GM12878 (cell line): ENCODE measurements around the gene MFSD1. TPM values are rescaled to one million over a fixed set of nuclear protein-coding genes. Genes with fewer than 3 reads are reported as not detected.

Experiments
- ATAC-seq: fragments of 200-7000 bp; cut with Tn5 transposase; 3 replicates; pipeline ENCODE4 v1.9.1; 2020; ENCODE audit warnings: mild to moderate bottlenecking, moderate library complexity
- BruUV-seq: library from RNA; stranded (reverse); fragments of 400-500 nt; replicated peaks from 2 replicates; lab custom pipeline; 2021; lab: Mats Ljungman, UMichigan
- CTCF ChIA-PET: fragments of 300-600 bp; sonication (Branson Sonifier 250); formaldehyde crosslinking; extraction: SDS; loops from one replicate; lab custom pipeline; 2021; ENCODE audit warnings: inconsistent platforms; lab: Yijun Ruan, JAX
- POLR2A ChIA-PET: fragments of 350-600 bp; formaldehyde crosslinking; extraction: SDS; loops from one replicate; lab custom pipeline; 2021; ENCODE audit warnings: inconsistent platforms; lab: Charles Lee
- RAD21 ChIA-PET: fragments of 300-600 bp; sonication (Branson Sonifier 250); formaldehyde crosslinking; loops from one replicate; lab custom pipeline; 2023; ENCODE audit warnings: antibody characterized with exemption; ENCODE audit not compliant: unreplicated experiment; lab: Charles Lee
- SMC1A ChIA-PET: fragments of 300-600 bp; sonication (Branson Sonifier 250); formaldehyde crosslinking; loops from one replicate; lab custom pipeline; 2023; ENCODE audit not compliant: unreplicated experiment, uncharacterized antibody; lab: Charles Lee
- DNase-seq: peaks from one replicate; pipeline ENCODE4 v3.0.0-alpha.2; 2011; ENCODE audit warnings: low read depth, low spot score
- FAIRE-seq: peaks from 3 replicates; lab custom pipeline; 2011; peaks lifted over from hg19 to GRCh38; lab: Jason Lieb, UNC
- H2AFZ ChIP-seq: 2 replicates; pipeline ENCODE4 v1.6.0; 2011; ENCODE audit warnings: low read depth, low read length, control low read depth; ENCODE audit not compliant: control insufficient read depth
- H3K27ac ChIP-seq: 2 replicates; pipeline ENCODE4 v1.5.1; 2011; ENCODE audit warnings: control low read depth; ENCODE audit not compliant: control insufficient read depth, insufficient read depth
- H3K27me3 ChIP-seq, 2 experiments: replicated peaks in 1 of 2; 2 replicates each; pipeline versions ENCODE4 v1.6.0 to v1.6.1; 2011; ENCODE audit warnings: low read length in 1 of 2; ENCODE audit not compliant: control insufficient read depth in 2 of 2, insufficient read depth in 2 of 2
- H3K36me3 ChIP-seq, 2 experiments: 2 replicates each; pipeline ENCODE4 v1.5.1; 2011; ENCODE audit warnings: low read length in 1 of 2; ENCODE audit not compliant: control insufficient read depth in 2 of 2, insufficient read depth in 2 of 2
- H3K4me1 ChIP-seq: 2 replicates; pipeline ENCODE4 v1.6.1; 2011; ENCODE audit warnings: mild to moderate bottlenecking, low read length, moderate library complexity, mixed read lengths; ENCODE audit not compliant: control insufficient read depth, insufficient read depth
- H3K4me2 ChIP-seq: 2 replicates; pipeline ENCODE4 v1.6.0; 2011; ENCODE audit warnings: control low read depth; ENCODE audit not compliant: control insufficient read depth, insufficient read depth
- H3K4me3 ChIP-seq: fragments of 200-600 bp; sonication (generic); 2 replicates; pipeline ENCODE4 v1.5.1; 2016
- H3K79me2 ChIP-seq: 2 replicates; pipeline ENCODE4 v1.6.0; 2011; ENCODE audit warnings: low read length; ENCODE audit not compliant: control insufficient read depth, insufficient read depth
- H3K9ac ChIP-seq: 2 replicates; pipeline ENCODE4 v1.8.0; 2011; ENCODE audit warnings: low read length, control low read depth, mixed read lengths; ENCODE audit not compliant: control insufficient read depth, insufficient read depth
- H3K9me3 ChIP-seq: replicated peaks from 3 replicates; pipeline ENCODE4 v1.5.1; 2011; ENCODE audit warnings: mild to moderate bottlenecking, low read length; ENCODE audit not compliant: control insufficient read depth, insufficient read depth
- H4K20me1 ChIP-seq: 2 replicates; pipeline ENCODE4 v1.6.0; 2011; ENCODE audit not compliant: control insufficient read depth, insufficient read depth
- CTCF ChIP-seq, 3 experiments: IDR thresholded peaks in 2 of 3; conservative IDR thresholded peaks in 1 of 3; 2 replicates each; pipeline ENCODE4 v1.5.1; 2011; ENCODE audit warnings: low read depth in 3 of 3, low read length in 3 of 3, mild to moderate bottlenecking in 3 of 3, control low read depth in 2 of 3, moderate library complexity in 2 of 3, inconsistent platforms in 1 of 3, mixed read lengths in 1 of 3; ENCODE audit not compliant: control insufficient read depth in 2 of 3, insufficient read depth in 1 of 3; ENCODE audit errors: extremely low read depth in 1 of 3
- E2F4 ChIP-seq: IDR thresholded peaks from 2 replicates; pipeline ENCODE4 v1.6.1; 2012; ENCODE audit warnings: low read depth, low read length, improper control_type of control experiment
- EED ChIP-seq: sonication (generic); IDR thresholded peaks from 2 replicates; pipeline ENCODE4 v1.6.1; 2016; ENCODE audit warnings: antibody characterized with exemption, low read depth
- JUND ChIP-seq: IDR thresholded peaks from 2 replicates; pipeline ENCODE4 v1.6.1; 2012; ENCODE audit warnings: low read depth, mild to moderate bottlenecking, low read length, improper control_type of control experiment, moderate library complexity
- RAD21 ChIP-seq: IDR thresholded peaks from 2 replicates; pipeline ENCODE4 v1.6.1; 2011; ENCODE audit warnings: mild to moderate bottlenecking, low read depth, low read length, moderate library complexity; ENCODE audit not compliant: insufficient read depth
- WGBS: methylation state at CpG from one replicate; pipeline ENCODE4 v1.1.6; 2016; ENCODE audit warnings: low lambda C conversion rate; ENCODE audit not compliant: insufficient replicate concordance, insufficient coverage; ENCODE audit errors: missing lambda C conversion rate; 5-methylcytosine and 5-hydroxymethylcytosine counted together
- in situ Hi-C: fragments of 300-500 bp; cut with MboI; formaldehyde crosslinking; loops from 9 replicates; pipeline ENCODE4 v1.14.3; 2018; ENCODE audit warnings: mixed read lengths
- intact Hi-C: fragments of 100-400 bp; cut with micrococcal nuclease; formaldehyde crosslinking; loops from one replicate; pipeline ENCODE4 v1.14.2; 2022; ENCODE audit not compliant: unreplicated experiment
- polyA plus RNA-seq, 11 experiments: library from polyadenylated mRNA; depleted of rRNA in 4 of 11; unstranded in 6 of 11; stranded (reverse) in 5 of 11; fragments of >200 nt; fragmentation: Nextera tagmentation in 4 of 11; fragmentation: Illumina TruSeq in 1 of 11; extraction: Ambion mirVana in 4 of 11; extraction: Trizol in 1 of 11; gene quantifications; 1 replicate in 1 of 11; 2 replicates in 10 of 11; pipeline versions ENCODE4 v1.2.1 to v1.2.3, GENCODE V29; 2011 to 2016; ENCODE audit warnings: inconsistent platforms in 2 of 11, missing spikeins in 2 of 11, low read depth in 1 of 11
- total RNA-seq, 4 experiments: library from RNA; depleted of rRNA in 3 of 4; stranded (reverse); fragments of >200 nt in 3 of 4; fragmentation: Illumina TruSeq in 1 of 4; extraction: Trizol in 1 of 4; gene quantifications; 2 replicates each; pipeline versions ENCODE4 v1.2.1 to v1.2.3, GENCODE V29; 2013 to 2021

The MFSD1 gene
- total and polyA plus RNA-seq, 10 of the 15 experiments (the other 5 are each of a cell fraction or from before 2014, with no cell fraction given): 7.3 to 41.7 (median 28.6) TPM

GRCh38 chr3:158788446-158788845 is 13.4 kb upstream of the MFSD1 start (continued):
- no peak for TF ChIP-seq EED
- TF ChIP-seq JUND: no peak

- intact Hi-C loops: no loop called here
- no TSS peak for BruUV-seq
- no peak overlapping the region for H3K4me2 ChIP-seq
- no peaks in the 10 kb centered on the region for H3K36me3 ChIP-seq
- H3K9ac ChIP-seq: no peak overlapping the region
- ChIA-PET RAD21 (interaction anchor here (0.6 to 4.1 kb wide), 9 partner anchors 9 to 462 kb away, joined by 3 to 78 read pairs (median 3); partner anchors contain the start of genes GFM1 and LXN), POLR2A (no interaction called here), SMC1A (interaction anchor here (0.7 to 3.7 kb wide), 9 partner anchors 9 to 733 kb away, joined by 3 to 59 read pairs (median 6); partner anchors contain the start of gene MFSD1), CTCF (interaction anchor here (0.8 to 5.6 kb wide), 13 partner anchors 9 to 250 kb away, joined by 3 to 159 read pairs (median 6); partner anchors contain the start of gene MFSD1)
- 100% methylated on average over 1 of the region's 1 CpG for WGBS
- no peaks in the 10 kb centered on the region for H4K20me1 ChIP-seq
- H3K27me3 ChIP-seq: no peaks in the 10 kb centered on the region
- DNase-seq: no peak
- H3K4me3 ChIP-seq: no peak overlapping the region
- FAIRE-seq: no peak
- peaks cover 3% of the 10 kb centered on the region; the same call in 2 of the 3 replicates for H3K9me3 ChIP-seq
- TF ChIP-seq CTCF (IDR thresholded peaks at IDR 0.05 in 2 of 3, conservative IDR thresholded peaks at IDR 0.05 in 1 of 3; ENCODE audit: control insufficient read depth in 2 of 3, extremely low read depth in 1 of 3, insufficient read depth in 1 of 3, low read depth in 3 of 3, low read length in 3 of 3) (peak in 2 of 3 experiments; percentile 22 to 33; a peak in 3 of 6 replicates), RAD21 (peak; percentile 44), E2F4 (no peak)
- no peak for ATAC-seq
- H3K27ac ChIP-seq: no peak overlapping the region
- no peak overlapping the region for H2AFZ ChIP-seq
- H3K79me2 ChIP-seq: no peaks in the 10 kb centered on the region
- H3K4me1 ChIP-seq: no peaks in the 10 kb centered on the region
- in situ Hi-C loops: loop anchor here (25.0 kb wide), 1 partner anchor 1177 kb away; no protein-coding TSS in a partner anchor
Observed at GRCh38 chr3:158789592-158789991, 12.3 kb upstream of the MFSD1 start.
